Peyer's patch (tissue), 4 donors: Measurements from ENCODE around the gene GALNT17. TPM values are rescaled to one million over a fixed set of nuclear protein-coding genes. Genes with fewer than 3 reads are reported as not detected.
"Not testable (repeated sequence)": the region's sequence is repeated elsewhere in the genome, so short reads cannot be mapped to it uniquely, and the experiment has no call there.

Source experiments
- DNase-seq, 3 donors: peaks; one replicate each; pipeline ENCODE4 v3.0.0-alpha.2; 2017 to 2019
- H3K27ac ChIP-seq, 4 donors: fragments of 200-600 bp; sonication (generic); one replicate each; pipeline ENCODE4 v1.5.1; 2016 to 2019
- H3K27me3 ChIP-seq, 2 donors: fragments of 200-600 bp; sonication (generic); one replicate each; pipeline ENCODE4 v1.5.1; 2019
- H3K36me3 ChIP-seq, 3 donors: fragments of 200-600 bp; sonication (generic); one replicate each; pipeline ENCODE4 v1.5.1; 2016 to 2019
- H3K4me1 ChIP-seq, 4 donors: fragments of 200-600 bp; sonication (generic); one replicate each; pipeline ENCODE4 v1.5.1; 2016 to 2019
- H3K4me3 ChIP-seq, 4 donors: fragments of 200-600 bp; sonication (generic); 1 replicate in 3 of 4; 2 replicates in 1 of 4; pipeline ENCODE4 v1.5.1; 2016 to 2019; ENCODE audit warnings: mild to moderate bottlenecking in 1 of 4
- H3K9me3 ChIP-seq, 4 donors: fragments of 200-600 bp; sonication (generic); one replicate each; pipeline ENCODE4 v1.5.1; 2016 to 2019; ENCODE audit warnings: mild to moderate bottlenecking in 1 of 4
- POLR2A ChIP-seq, 2 donors: fragments of 450-650 bp; IDR thresholded peaks; one replicate each; pipeline ENCODE4 v1.5.1; 2017; ENCODE audit warnings: antibody characterized with exemption in 2 of 2, mild to moderate bottlenecking in 2 of 2, moderate library complexity in 2 of 2
- total RNA-seq, 4 donors: library from RNA; depleted of rRNA; stranded (reverse); fragments of >200 nt; gene quantifications; one replicate each; pipeline ENCODE4 v1.1.0, GENCODE V29; 2016
- TF ChIP-seq, protein P1 (sequence below), 6 experiments: fragments of 450-650 bp in 4 of 6; fragments of 200-600 bp in 2 of 6; sonication (generic) in 1 of 6; IDR thresholded peaks; one replicate each; pipeline ENCODE4 v1.5.1; 2017 to 2019; ENCODE audit warnings: antibody characterized with exemption in 6 of 6, mild to moderate bottlenecking in 3 of 6, moderate library complexity in 1 of 6

GALNT17 gene
- total RNA-seq, 4 donors from 2014 or later = 0.88 to 17.3 (median 2.3) TPM

GRCh38 chr7:71626206-71626605 lies 494.3 kb downstream of the GALNT17 start:
- Histone ChIP-seq H3K27ac (no peak overlapping the region), H3K36me3 (no peaks in the 10 kb centered on the region), H3K9me3 (no peaks in the 10 kb centered on the region), H3K27me3 (no peaks in the 10 kb centered on the region), H3K4me1 (no peaks in the 10 kb centered on the region), H3K4me3 (no peak overlapping the region)
- DNase-seq = no peak
- TF ChIP-seq, protein P1, sequence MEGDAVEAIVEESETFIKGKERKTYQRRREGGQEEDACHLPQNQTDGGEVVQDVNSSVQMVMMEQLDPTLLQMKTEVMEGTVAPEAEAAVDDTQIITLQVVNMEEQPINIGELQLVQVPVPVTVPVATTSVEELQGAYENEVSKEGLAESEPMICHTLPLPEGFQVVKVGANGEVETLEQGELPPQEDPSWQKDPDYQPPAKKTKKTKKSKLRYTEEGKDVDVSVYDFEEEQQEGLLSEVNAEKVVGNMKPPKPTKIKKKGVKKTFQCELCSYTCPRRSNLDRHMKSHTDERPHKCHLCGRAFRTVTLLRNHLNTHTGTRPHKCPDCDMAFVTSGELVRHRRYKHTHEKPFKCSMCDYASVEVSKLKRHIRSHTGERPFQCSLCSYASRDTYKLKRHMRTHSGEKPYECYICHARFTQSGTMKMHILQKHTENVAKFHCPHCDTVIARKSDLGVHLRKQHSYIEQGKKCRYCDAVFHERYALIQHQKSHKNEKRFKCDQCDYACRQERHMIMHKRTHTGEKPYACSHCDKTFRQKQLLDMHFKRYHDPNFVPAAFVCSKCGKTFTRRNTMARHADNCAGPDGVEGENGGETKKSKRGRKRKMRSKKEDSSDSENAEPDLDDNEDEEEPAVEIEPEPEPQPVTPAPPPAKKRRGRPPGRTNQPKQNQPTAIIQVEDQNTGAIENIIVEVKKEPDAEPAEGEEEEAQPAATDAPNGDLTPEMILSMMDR (IDR thresholded peaks at IDR 0.05) = no peak
- no peak for TF ChIP-seq POLR2A (IDR thresholded peaks at IDR 0.05)

DNA sequence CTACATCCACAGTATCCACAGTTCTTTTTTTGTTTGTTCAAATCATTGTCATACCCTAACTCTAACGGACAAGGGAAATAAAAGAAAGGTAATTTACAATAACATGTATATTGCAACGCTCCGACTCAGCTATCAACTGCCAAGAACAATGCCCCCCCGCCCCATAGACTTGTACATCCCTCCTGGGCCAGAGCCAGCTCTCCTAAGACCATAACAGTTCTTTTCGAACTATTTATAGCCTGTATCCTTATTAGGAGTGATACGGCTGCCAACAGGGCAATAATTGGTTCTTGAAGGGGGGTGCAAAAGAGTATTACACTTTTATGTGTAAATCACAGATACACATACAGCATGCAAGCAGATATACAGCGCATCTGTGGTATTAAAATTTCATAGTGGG lies 495.7 kb downstream of the GALNT17 start:
- no peaks in the 10 kb centered on the region for H3K9me3 ChIP-seq
- no peaks in the 10 kb centered on the region for H3K27me3 ChIP-seq
- H3K4me1 ChIP-seq = no peaks in the 10 kb centered on the region
- H3K4me3 ChIP-seq = no peak overlapping the region
- DNase-seq = no peak
- TF ChIP-seq, protein P1 (IDR thresholded peaks at IDR 0.05) = no peak
- no peak for TF ChIP-seq POLR2A (IDR thresholded peaks at IDR 0.05)
- H3K36me3 ChIP-seq = no peaks in the 10 kb centered on the region
- no peak overlapping the region for H3K27ac ChIP-seq

DNA sequence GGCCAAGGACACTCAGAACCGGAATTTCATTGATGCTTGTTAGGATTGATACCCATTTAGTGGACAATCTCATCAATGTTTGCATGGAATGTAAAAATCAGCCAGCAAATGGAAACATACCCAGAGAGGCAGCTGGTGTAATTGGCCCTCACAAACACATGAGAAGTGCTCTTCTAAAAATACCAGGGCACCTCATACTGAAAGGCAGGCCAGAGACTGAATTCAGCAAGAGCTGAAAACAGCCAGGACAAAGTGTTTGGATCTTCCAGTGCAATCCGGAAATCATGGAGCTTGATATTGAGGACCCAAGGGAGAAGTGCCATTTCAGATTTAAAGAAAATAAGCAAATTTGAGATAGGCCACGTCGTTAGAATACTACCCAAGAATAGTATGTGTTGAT lies 498.6 kb downstream of the GALNT17 start:
- Histone ChIP-seq H3K27me3 (no peaks in the 10 kb centered on the region), H3K36me3 (no peaks in the 10 kb centered on the region), H3K27ac (no peak overlapping the region), H3K4me1 (no peaks in the 10 kb centered on the region), H3K4me3 (no peak overlapping the region), H3K9me3 (no peaks in the 10 kb centered on the region)
- no peak for DNase-seq
- no peak for TF ChIP-seq POLR2A (IDR thresholded peaks at IDR 0.05)
- TF ChIP-seq, protein P1 (IDR thresholded peaks at IDR 0.05) = no peak

DNA sequence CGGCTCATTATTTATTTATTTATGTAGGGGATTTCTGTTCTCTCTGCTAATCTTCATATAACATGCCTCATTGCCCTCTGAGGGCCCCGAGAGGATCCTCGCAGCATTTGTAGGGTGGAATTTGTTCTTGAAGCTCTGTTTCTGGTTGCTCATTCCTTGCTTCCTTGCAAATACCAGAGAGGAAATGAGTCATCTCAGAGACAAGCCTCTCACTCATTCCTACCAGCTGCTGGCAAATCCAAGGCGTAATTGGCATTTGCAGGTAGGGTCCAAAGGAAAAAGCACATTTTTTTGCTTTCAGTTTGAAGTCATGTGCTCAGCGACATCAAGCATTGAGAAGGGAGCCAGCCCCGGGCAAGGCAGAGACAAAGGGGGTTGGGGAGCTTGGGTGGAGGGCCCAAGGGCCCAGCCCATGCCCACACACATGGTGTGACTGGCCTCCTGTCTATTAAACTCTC lies 501.6 kb downstream of the GALNT17 start:
- H3K27ac ChIP-seq = no peak overlapping the region
- no peak for DNase-seq

GRCh38 chr7:71635849-71636248 lies 503.9 kb downstream of the GALNT17 start:
- H3K9me3 ChIP-seq, H3K27me3 ChIP-seq, H3K36me3 ChIP-seq, H3K4me3 ChIP-seq, H3K27ac ChIP-seq, H3K4me1 ChIP-seq, DNase-seq: not testable (repeated sequence)

More for the DNA sequence above, 501.6 kb downstream of the GALNT17 start:
- Histone ChIP-seq H3K4me3 (no peak overlapping the region), H3K9me3 (no peaks in the 10 kb centered on the region), H3K27me3 (no peaks in the 10 kb centered on the region), H3K4me1 (no peaks in the 10 kb centered on the region), H3K36me3 (no peaks in the 10 kb centered on the region)
- TF ChIP-seq, protein P1 (IDR thresholded peaks at IDR 0.05) = no peak
- TF ChIP-seq POLR2A (IDR thresholded peaks at IDR 0.05) = no peak

- Histone ChIP-seq H3K27ac (no peak overlapping the region), H3K36me3 (no peaks in the 10 kb centered on the region), H3K4me3 (no peak overlapping the region), H3K9me3 (no peaks in the 10 kb centered on the region), H3K27me3 (no peaks in the 10 kb centered on the region), H3K4me1 (no peaks in the 10 kb centered on the region)
- TF ChIP-seq, protein P1 (IDR thresholded peaks at IDR 0.05) = no peak
- TF ChIP-seq POLR2A (IDR thresholded peaks at IDR 0.05) = no peak
- DNase-seq = no peak
Observed at GRCh38 chr7:71636329-71636728, 504.4 kb downstream of the GALNT17 start.
